ENCODE results near the gene SUSD5. TPM values are rescaled to one million over a fixed set of nuclear protein-coding genes. Genes with fewer than 3 reads are reported as not detected.

The SUSD5 gene
- total RNA-seq, 1 experiment from 2014 or later: 1.2 TPM

DNA sequence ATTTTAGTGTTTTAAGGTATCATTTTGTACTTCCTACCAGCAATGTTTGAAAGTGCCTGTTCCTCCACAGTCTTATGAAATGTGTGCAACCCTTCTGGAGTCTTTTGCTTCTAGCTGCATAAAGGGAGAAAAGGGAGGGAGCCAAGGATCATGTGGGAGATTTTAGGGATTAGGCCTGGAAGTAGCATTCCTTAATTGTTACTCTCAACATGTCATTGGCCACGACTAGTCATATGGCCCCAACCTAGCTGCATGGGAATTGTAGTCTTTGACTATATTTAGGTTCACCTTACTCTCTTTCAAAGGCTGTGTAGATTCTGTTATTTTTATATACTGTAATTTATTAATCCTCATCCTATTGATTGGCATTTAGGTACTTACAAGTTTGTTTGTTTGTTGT, 89.9 kb downstream of the SUSD5 start (continued):
- no peak for TF ChIP-seq GABPB1 (CRISPR knock-in tag; IDR thresholded peaks at IDR 0.05)
- TF ChIP-seq NFYB (CRISPR knock-in tag; conservative IDR thresholded peaks at IDR 0.05; ENCODE audit: low read depth): 0 out of 2 replicates have a peak, but pooled peaks have one; percentile 18
- TF ChIP-seq, protein P1, sequence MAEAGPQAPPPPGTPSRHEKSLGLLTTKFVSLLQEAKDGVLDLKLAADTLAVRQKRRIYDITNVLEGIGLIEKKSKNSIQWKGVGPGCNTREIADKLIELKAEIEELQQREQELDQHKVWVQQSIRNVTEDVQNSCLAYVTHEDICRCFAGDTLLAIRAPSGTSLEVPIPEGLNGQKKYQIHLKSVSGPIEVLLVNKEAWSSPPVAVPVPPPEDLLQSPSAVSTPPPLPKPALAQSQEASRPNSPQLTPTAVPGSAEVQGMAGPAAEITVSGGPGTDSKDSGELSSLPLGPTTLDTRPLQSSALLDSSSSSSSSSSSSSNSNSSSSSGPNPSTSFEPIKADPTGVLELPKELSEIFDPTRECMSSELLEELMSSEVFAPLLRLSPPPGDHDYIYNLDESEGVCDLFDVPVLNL (CRISPR knock-in tag; IDR thresholded peaks at IDR 0.05; ENCODE audit: borderline replicate concordance, low read depth): no peak
- TF ChIP-seq IRF2 (CRISPR knock-in tag; IDR thresholded peaks at IDR 0.05; ENCODE audit: borderline replicate concordance, low read depth): no peak
- TF ChIP-seq CBFB (CRISPR knock-in tag; IDR thresholded peaks at IDR 0.05; ENCODE audit: low read depth): no peak

DNA sequence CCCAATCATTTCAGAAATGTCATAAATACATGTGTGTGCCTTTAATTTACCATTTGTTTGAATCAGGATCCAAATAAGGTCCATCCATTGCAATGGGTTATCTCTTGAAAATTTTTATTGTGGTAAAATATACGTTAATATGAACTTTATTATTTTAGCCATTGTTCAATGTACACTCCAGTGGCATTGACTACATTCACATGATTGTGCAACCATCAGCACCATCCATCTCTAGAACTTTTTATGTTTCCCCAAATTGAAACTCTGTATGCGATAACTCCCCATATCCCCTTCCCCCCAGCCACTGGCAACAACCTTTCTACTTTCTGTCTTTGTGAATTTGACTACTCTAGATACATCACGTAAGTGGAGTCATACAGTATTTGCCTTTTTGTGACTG, 92.8 kb downstream of the SUSD5 start:
- POLR2A ChIA-PET: no interaction called here

DNA sequence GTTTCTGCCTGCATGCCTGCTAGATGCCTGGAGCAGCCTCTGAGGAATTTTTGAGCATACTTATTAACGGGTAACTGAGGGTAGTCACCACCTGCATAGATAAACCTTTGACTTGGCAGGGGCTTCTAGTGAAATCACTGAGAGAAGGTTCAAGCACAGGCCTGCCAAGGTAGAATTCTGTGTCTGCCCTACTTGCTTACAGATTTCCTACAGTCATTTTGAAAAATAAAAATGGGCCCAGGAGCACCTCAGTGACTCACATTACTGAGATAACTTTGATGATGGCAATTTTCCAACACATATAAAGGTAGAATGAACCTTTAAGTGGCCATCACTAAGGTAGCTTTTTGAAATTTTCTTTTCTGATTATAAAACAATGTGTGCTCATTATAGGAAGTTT, 94.0 kb downstream of the SUSD5 start:
- POLR2A ChIA-PET: no interaction called here
- CTCF ChIA-PET: interaction anchor here (0.8 kb wide), 1 partner anchor 248 kb away, joined by 4 read pairs; no protein-coding TSS in a partner anchor
- no peak overlapping the region for H3K27ac Mint-ChIP-seq
- H3K4me3 Mint-ChIP-seq: no peak overlapping the region
- peaks cover 43% of the 10 kb centered on the region for H3K36me3 Mint-ChIP-seq
- DNase-seq (ENCODE audit: low spot score) (no peak), ATAC-seq (no peak)
- H3K4me1 Mint-ChIP-seq: peaks cover 2% of the 10 kb centered on the region; the same call in 1 of the 2 replicates
- no peaks in the 10 kb centered on the region for H3K9me3 Mint-ChIP-seq
- no peaks in the 10 kb centered on the region for H3K27me3 Mint-ChIP-seq (ENCODE audit: low read depth)
- TF ChIP-seq PRRX2 (CRISPR knock-in tag; IDR thresholded peaks at IDR 0.05) (no peak), TEAD1 (CRISPR knock-in tag; IDR thresholded peaks at IDR 0.05) (no peak), ZNF263 (CRISPR knock-in tag; IDR thresholded peaks at IDR 0.05; ENCODE audit: low read depth) (no peak), SMAD4 (CRISPR knock-in tag; IDR thresholded peaks at IDR 0.05) (no peak), FOXJ3 (CRISPR knock-in tag; IDR thresholded peaks at IDR 0.05; ENCODE audit: borderline replicate concordance) (no peak)
- TF ChIP-seq, protein P2, sequence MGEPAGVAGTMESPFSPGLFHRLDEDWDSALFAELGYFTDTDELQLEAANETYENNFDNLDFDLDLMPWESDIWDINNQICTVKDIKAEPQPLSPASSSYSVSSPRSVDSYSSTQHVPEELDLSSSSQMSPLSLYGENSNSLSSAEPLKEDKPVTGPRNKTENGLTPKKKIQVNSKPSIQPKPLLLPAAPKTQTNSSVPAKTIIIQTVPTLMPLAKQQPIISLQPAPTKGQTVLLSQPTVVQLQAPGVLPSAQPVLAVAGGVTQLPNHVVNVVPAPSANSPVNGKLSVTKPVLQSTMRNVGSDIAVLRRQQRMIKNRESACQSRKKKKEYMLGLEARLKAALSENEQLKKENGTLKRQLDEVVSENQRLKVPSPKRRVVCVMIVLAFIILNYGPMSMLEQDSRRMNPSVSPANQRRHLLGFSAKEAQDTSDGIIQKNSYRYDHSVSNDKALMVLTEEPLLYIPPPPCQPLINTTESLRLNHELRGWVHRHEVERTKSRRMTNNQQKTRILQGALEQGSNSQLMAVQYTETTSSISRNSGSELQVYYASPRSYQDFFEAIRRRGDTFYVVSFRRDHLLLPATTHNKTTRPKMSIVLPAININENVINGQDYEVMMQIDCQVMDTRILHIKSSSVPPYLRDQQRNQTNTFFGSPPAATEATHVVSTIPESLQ (CRISPR knock-in tag; IDR thresholded peaks at IDR 0.05): no peak
- TF ChIP-seq, protein P3, sequence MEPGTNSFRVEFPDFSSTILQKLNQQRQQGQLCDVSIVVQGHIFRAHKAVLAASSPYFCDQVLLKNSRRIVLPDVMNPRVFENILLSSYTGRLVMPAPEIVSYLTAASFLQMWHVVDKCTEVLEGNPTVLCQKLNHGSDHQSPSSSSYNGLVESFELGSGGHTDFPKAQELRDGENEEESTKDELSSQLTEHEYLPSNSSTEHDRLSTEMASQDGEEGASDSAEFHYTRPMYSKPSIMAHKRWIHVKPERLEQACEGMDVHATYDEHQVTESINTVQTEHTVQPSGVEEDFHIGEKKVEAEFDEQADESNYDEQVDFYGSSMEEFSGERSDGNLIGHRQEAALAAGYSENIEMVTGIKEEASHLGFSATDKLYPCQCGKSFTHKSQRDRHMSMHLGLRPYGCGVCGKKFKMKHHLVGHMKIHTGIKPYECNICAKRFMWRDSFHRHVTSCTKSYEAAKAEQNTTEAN (CRISPR knock-in tag; IDR thresholded peaks at IDR 0.05): no peak
- TF ChIP-seq, protein P4, sequence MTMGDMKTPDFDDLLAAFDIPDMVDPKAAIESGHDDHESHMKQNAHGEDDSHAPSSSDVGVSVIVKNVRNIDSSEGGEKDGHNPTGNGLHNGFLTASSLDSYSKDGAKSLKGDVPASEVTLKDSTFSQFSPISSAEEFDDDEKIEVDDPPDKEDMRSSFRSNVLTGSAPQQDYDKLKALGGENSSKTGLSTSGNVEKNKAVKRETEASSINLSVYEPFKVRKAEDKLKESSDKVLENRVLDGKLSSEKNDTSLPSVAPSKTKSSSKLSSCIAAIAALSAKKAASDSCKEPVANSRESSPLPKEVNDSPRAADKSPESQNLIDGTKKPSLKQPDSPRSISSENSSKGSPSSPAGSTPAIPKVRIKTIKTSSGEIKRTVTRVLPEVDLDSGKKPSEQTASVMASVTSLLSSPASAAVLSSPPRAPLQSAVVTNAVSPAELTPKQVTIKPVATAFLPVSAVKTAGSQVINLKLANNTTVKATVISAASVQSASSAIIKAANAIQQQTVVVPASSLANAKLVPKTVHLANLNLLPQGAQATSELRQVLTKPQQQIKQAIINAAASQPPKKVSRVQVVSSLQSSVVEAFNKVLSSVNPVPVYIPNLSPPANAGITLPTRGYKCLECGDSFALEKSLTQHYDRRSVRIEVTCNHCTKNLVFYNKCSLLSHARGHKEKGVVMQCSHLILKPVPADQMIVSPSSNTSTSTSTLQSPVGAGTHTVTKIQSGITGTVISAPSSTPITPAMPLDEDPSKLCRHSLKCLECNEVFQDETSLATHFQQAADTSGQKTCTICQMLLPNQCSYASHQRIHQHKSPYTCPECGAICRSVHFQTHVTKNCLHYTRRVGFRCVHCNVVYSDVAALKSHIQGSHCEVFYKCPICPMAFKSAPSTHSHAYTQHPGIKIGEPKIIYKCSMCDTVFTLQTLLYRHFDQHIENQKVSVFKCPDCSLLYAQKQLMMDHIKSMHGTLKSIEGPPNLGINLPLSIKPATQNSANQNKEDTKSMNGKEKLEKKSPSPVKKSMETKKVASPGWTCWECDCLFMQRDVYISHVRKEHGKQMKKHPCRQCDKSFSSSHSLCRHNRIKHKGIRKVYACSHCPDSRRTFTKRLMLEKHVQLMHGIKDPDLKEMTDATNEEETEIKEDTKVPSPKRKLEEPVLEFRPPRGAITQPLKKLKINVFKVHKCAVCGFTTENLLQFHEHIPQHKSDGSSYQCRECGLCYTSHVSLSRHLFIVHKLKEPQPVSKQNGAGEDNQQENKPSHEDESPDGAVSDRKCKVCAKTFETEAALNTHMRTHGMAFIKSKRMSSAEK (CRISPR knock-in tag; IDR thresholded peaks at IDR 0.05; ENCODE audit: borderline replicate concordance): no peak

More for the DNA sequence above, 92.8 kb downstream of the SUSD5 start:
- H3K36me3 Mint-ChIP-seq: peaks cover 42% of the 10 kb centered on the region
- TF ChIP-seq HMGA2 (CRISPR knock-in tag; IDR thresholded peaks at IDR 0.05): no peak
- no peak for TF ChIP-seq SP1 (CRISPR knock-in tag; conservative IDR thresholded peaks at IDR 0.05)
- TF ChIP-seq, protein P5, sequence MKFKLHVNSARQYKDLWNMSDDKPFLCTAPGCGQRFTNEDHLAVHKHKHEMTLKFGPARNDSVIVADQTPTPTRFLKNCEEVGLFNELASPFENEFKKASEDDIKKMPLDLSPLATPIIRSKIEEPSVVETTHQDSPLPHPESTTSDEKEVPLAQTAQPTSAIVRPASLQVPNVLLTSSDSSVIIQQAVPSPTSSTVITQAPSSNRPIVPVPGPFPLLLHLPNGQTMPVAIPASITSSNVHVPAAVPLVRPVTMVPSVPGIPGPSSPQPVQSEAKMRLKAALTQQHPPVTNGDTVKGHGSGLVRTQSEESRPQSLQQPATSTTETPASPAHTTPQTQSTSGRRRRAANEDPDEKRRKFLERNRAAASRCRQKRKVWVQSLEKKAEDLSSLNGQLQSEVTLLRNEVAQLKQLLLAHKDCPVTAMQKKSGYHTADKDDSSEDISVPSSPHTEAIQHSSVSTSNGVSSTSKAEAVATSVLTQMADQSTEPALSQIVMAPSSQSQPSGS (CRISPR knock-in tag; IDR thresholded peaks at IDR 0.05; ENCODE audit: borderline replicate concordance, low read depth): no peak
- no peak for TF ChIP-seq CREB1 (CRISPR knock-in tag; IDR thresholded peaks at IDR 0.05)
- TF ChIP-seq, protein P6, sequence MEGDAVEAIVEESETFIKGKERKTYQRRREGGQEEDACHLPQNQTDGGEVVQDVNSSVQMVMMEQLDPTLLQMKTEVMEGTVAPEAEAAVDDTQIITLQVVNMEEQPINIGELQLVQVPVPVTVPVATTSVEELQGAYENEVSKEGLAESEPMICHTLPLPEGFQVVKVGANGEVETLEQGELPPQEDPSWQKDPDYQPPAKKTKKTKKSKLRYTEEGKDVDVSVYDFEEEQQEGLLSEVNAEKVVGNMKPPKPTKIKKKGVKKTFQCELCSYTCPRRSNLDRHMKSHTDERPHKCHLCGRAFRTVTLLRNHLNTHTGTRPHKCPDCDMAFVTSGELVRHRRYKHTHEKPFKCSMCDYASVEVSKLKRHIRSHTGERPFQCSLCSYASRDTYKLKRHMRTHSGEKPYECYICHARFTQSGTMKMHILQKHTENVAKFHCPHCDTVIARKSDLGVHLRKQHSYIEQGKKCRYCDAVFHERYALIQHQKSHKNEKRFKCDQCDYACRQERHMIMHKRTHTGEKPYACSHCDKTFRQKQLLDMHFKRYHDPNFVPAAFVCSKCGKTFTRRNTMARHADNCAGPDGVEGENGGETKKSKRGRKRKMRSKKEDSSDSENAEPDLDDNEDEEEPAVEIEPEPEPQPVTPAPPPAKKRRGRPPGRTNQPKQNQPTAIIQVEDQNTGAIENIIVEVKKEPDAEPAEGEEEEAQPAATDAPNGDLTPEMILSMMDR (IDR thresholded peaks at IDR 0.05): no peak
- no peak for TF ChIP-seq ZNF671 (CRISPR knock-in tag; IDR thresholded peaks at IDR 0.05)
- TF ChIP-seq, protein P7, sequence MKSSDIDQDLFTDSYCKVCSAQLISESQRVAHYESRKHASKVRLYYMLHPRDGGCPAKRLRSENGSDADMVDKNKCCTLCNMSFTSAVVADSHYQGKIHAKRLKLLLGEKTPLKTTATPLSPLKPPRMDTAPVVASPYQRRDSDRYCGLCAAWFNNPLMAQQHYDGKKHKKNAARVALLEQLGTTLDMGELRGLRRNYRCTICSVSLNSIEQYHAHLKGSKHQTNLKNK (CRISPR knock-in tag; IDR thresholded peaks at IDR 0.05): no peak
- no peak for TF ChIP-seq ESRRA (CRISPR knock-in tag; IDR thresholded peaks at IDR 0.05; ENCODE audit: borderline replicate concordance)
- TF ChIP-seq, protein P8, sequence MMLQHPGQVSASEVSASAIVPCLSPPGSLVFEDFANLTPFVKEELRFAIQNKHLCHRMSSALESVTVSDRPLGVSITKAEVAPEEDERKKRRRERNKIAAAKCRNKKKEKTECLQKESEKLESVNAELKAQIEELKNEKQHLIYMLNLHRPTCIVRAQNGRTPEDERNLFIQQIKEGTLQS (CRISPR knock-in tag; conservative IDR thresholded peaks at IDR 0.05): no peak
- TF ChIP-seq ZNF423 (CRISPR knock-in tag; IDR thresholded peaks at IDR 0.05): no peak
- H3K4me3 Mint-ChIP-seq: no peak overlapping the region
- CTCF ChIA-PET: no interaction called here
- ATAC-seq (no peak), DNase-seq (ENCODE audit: low spot score) (no peak)
- no peaks in the 10 kb centered on the region for H3K27me3 Mint-ChIP-seq (ENCODE audit: low read depth)
- peaks cover 2% of the 10 kb centered on the region; the same call in 1 of the 2 replicates for H3K4me1 Mint-ChIP-seq
- no peaks in the 10 kb centered on the region for H3K9me3 Mint-ChIP-seq
- no peak overlapping the region for H3K27ac Mint-ChIP-seq
